HepG2 (cell line): ENCODE measurements around the gene PHKG1. TPM values are rescaled to one million over a fixed set of nuclear protein-coding genes. Genes with fewer than 3 reads are reported as not detected.

Source experiments
- CEBPZ ChIP-seq: IDR thresholded peaks from 2 replicates; pipeline ENCODE4 v1.6.1; 2012; ENCODE audit warnings: low read length, improper control_type of control experiment
- FOXO1 ChIP-seq: sonication (generic); formaldehyde crosslinking; IDR thresholded peaks from 2 replicates; pipeline ENCODE4 v1.4.0; 2020; ENCODE audit warnings: missing genetic modification reagents
- HOXA9 ChIP-seq: sonication (generic); formaldehyde crosslinking; IDR thresholded peaks from 2 replicates; pipeline ENCODE4 v1.8.1; 2022; ENCODE audit warnings: missing genetic modification reagents, mild to moderate bottlenecking, moderate library complexity, borderline replicate concordance
- JARID2 ChIP-seq: sonication (generic); formaldehyde crosslinking; IDR thresholded peaks from 2 replicates; pipeline ENCODE4 v1.8.1; 2023; ENCODE audit warnings: missing genetic modification reagents, inconsistent platforms; ENCODE audit not compliant: insufficient replicate concordance
- MEIS1 ChIP-seq: sonication (generic); formaldehyde crosslinking; IDR thresholded peaks from 2 replicates; pipeline ENCODE4 v1.9.0; 2021; ENCODE audit warnings: mild to moderate bottlenecking, missing genetic modification reagents, moderate library complexity, borderline replicate concordance
- RCOR2 ChIP-seq: IDR thresholded peaks from 2 replicates; pipeline ENCODE4 v1.6.1; 2016; ENCODE audit warnings: missing biosample characterization, missing genetic modification reagents
- TBP ChIP-seq: sonication (generic); formaldehyde crosslinking; IDR thresholded peaks from 2 replicates; pipeline ENCODE4 v1.5.0; 2020; ENCODE audit warnings: missing genetic modification reagents
- YEATS4 ChIP-seq: sonication (generic); formaldehyde crosslinking; IDR thresholded peaks from 2 replicates; pipeline ENCODE4 v1.4.0; 2020; ENCODE audit warnings: missing genetic modification reagents, borderline replicate concordance
- ZBED4 ChIP-seq: sonication (generic); formaldehyde crosslinking; IDR thresholded peaks from 2 replicates; pipeline ENCODE4 v1.4.0; 2020; ENCODE audit warnings: missing genetic modification reagents, borderline replicate concordance
- ZBTB7B ChIP-seq: sonication (generic); formaldehyde crosslinking; IDR thresholded peaks from 2 replicates; pipeline ENCODE4 v1.4.0; 2020; ENCODE audit warnings: missing genetic modification reagents
- ZFX ChIP-seq: sonication (generic); formaldehyde crosslinking; IDR thresholded peaks from 2 replicates; pipeline ENCODE4 v1.4.0; 2020; ENCODE audit warnings: mild to moderate bottlenecking, low read depth, missing genetic modification reagents, moderate library complexity
- ZNF530 ChIP-seq: sonication (generic); formaldehyde crosslinking; IDR thresholded peaks from 2 replicates; pipeline ENCODE4 v1.5.0; 2020; ENCODE audit warnings: low read depth, mild to moderate bottlenecking, missing genetic modification reagents
- ZNF652 ChIP-seq: IDR thresholded peaks from 2 replicates; pipeline ENCODE4 v1.6.1; 2016; ENCODE audit warnings: low read depth, borderline replicate concordance
- ZNF768 ChIP-seq: sonication (generic); formaldehyde crosslinking; IDR thresholded peaks from 2 replicates; pipeline ENCODE4 v1.4.0; 2020; ENCODE audit warnings: missing genetic modification reagents
- ZNF777 ChIP-seq: sonication (generic); formaldehyde crosslinking; IDR thresholded peaks from 2 replicates; pipeline ENCODE4 v1.4.0; 2020; ENCODE audit warnings: missing genetic modification reagents
- ZNF780A ChIP-seq: sonication (generic); formaldehyde crosslinking; IDR thresholded peaks from 2 replicates; pipeline ENCODE4 v1.8.0; 2022; ENCODE audit warnings: mild to moderate bottlenecking, missing genetic modification reagents, moderate library complexity
- ZNF839 ChIP-seq: sonication (generic); formaldehyde crosslinking; IDR thresholded peaks from 2 replicates; pipeline ENCODE4 v1.4.0; 2020; ENCODE audit warnings: missing genetic modification reagents, mild to moderate bottlenecking, borderline replicate concordance
- ZSCAN12 ChIP-seq: sonication (generic); formaldehyde crosslinking; IDR thresholded peaks from 2 replicates; pipeline ENCODE4 v1.9.0; 2021; ENCODE audit warnings: mild to moderate bottlenecking, missing genetic modification reagents
- ZZZ3 ChIP-seq: sonication (generic); formaldehyde crosslinking; IDR thresholded peaks from 2 replicates; pipeline ENCODE4 v1.4.0; 2020; ENCODE audit warnings: missing genetic modification reagents, mild to moderate bottlenecking, borderline replicate concordance
- polyA plus RNA-seq, 8 experiments: library from polyadenylated mRNA; depleted of rRNA in 3 of 8; stranded (reverse) in 7 of 8; unstranded in 1 of 8; fragments of >200 nt; fragmentation: Illumina TruSeq in 4 of 8; extraction: Trizol in 4 of 8; gene quantifications; 2 replicates each; pipeline versions ENCODE4 v1.2.1 to v1.2.3, GENCODE V29; 2011 to 2016; ENCODE audit warnings: low read depth in 4 of 8, missing spikeins in 1 of 8, mixed read lengths in 1 of 8; ENCODE audit not compliant: insufficient read depth in 1 of 8
- total RNA-seq, 5 experiments: library from RNA; depleted of rRNA; stranded (reverse); fragments of >200 nt; fragmentation: Illumina TruSeq; extraction: Trizol; gene quantifications; 2 replicates each; pipeline ENCODE4 v1.2.3, GENCODE V29; 2016; ENCODE audit warnings: low read depth in 1 of 5
- TF ChIP-seq, protein P1 (sequence below): IDR thresholded peaks from 2 replicates; pipeline ENCODE4 v1.6.1; 2016; ENCODE audit warnings: missing genetic modification reagents, missing compliant biosample characterization
- TF ChIP-seq, protein P2 (sequence below): sonication (generic); formaldehyde crosslinking; IDR thresholded peaks from 2 replicates; pipeline ENCODE4 v1.5.0; 2020; ENCODE audit warnings: missing genetic modification reagents

Gene PHKG1
- total and polyA plus RNA-seq, 2 of the 13 experiments (the other 11 are each of a cell fraction or from before 2014, with no cell fraction given), result 0.44 to 0.71 TPM

GRCh38 chr7:56063882-56064625, 28.7 kb downstream of the PHKG1 start, which contains the start of gene SUMF2 (continued):
- TF ChIP-seq CEBPZ (no peak), YEATS4 (CRISPR knock-in tag) (peak; percentile 80; the same call in 1 of the 2 replicates), ZFX (peak; percentile 83), JARID2 (CRISPR knock-in tag) (peak; percentile 41), RCOR2 (CRISPR knock-in tag) (no peak), ZNF839 (CRISPR knock-in tag) (peak; percentile 80; the same call in 1 of the 2 replicates), ZNF780A (CRISPR knock-in tag) (no peak; the same call in 1 of the 2 replicates), ZNF768 (CRISPR knock-in tag) (peak; percentile 69; the same call in 1 of the 2 replicates), MEIS1 (CRISPR knock-in tag) (no peak; the same call in 1 of the 2 replicates), ZZZ3 (CRISPR knock-in tag) (no peak), ZNF530 (CRISPR knock-in tag) (no peak), TBP (CRISPR knock-in tag) (0 out of 2 replicates have a peak, but pooled peaks have one; percentile 37), ZSCAN12 (CRISPR knock-in tag) (peak; percentile 61; the same call in 1 of the 2 replicates), FOXO1 (CRISPR knock-in tag) (peak; percentile 14; the same call in 1 of the 2 replicates), ZBED4 (CRISPR knock-in tag) (no peak; the same call in 1 of the 2 replicates), ZNF652 (no peak), ZBTB7B (CRISPR knock-in tag) (peak; percentile 74; the same call in 1 of the 2 replicates), ZNF777 (peak; percentile 77), HOXA9 (no peak)
- TF ChIP-seq, protein P1, sequence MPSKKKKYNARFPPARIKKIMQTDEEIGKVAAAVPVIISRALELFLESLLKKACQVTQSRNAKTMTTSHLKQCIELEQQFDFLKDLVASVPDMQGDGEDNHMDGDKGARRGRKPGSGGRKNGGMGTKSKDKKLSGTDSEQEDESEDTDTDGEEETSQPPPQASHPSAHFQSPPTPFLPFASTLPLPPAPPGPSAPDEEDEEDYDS (CRISPR knock-in tag), result peak; percentile 73
- TF ChIP-seq, protein P2, sequence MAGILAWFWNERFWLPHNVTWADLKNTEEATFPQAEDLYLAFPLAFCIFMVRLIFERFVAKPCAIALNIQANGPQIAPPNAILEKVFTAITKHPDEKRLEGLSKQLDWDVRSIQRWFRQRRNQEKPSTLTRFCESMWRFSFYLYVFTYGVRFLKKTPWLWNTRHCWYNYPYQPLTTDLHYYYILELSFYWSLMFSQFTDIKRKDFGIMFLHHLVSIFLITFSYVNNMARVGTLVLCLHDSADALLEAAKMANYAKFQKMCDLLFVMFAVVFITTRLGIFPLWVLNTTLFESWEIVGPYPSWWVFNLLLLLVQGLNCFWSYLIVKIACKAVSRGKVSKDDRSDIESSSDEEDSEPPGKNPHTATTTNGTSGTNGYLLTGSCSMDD (CRISPR knock-in tag), result no peak
